SKM-1 (cell line): ENCODE measurements around the gene NTPCR.

ENCODE experiments used
- DNase-seq: peaks from one replicate; lab custom pipeline; 2025; ENCODE audit not compliant: unreplicated experiment; lab: John Stamatoyannopoulos, UW

The NTPCR gene

GRCh38 chr1:233005156-233005555 lies 54.7 kb downstream of the NTPCR start:
- DNase-seq, result no peak

DNA sequence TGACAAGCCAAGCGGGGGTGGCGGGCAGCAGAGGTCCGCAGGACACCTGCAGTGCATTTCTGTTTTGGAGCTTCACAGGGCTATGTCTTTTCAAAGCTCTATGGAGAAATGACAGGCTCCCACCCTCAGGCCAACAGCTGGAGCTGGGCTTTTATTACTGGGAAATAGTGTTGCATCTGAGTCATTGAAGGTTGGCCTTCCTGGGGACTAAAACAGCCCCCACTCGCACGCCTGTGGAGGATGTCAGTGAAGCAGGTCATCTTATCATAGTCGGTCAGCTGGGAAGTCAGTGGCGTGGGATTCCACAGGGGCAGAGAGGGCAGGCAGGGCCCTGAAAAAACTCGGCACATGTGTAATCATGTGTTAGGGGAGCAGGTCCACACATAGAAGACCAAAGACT lies 55.3 kb downstream of the NTPCR start:
- DNase-seq, result no peak

DNA sequence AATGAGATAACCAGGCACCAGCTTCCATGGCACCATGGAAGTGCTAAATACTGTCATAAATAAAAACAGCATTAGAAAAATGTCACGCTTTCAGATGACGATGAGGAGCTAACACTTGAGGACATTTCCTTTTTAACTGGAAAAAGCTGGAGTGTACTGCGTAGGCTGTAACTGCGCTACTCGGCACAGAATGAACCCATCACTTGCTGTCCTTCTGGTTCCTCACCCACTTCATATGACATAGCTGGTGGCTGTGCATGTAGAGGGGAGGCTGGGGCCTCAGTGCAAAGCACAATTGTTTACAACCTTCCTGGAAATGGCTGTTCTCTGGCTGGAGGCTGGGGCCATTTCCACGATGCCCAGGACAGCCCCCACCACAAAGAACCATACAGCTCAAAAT lies 55.7 kb downstream of the NTPCR start:
- no peak for DNase-seq

DNA sequence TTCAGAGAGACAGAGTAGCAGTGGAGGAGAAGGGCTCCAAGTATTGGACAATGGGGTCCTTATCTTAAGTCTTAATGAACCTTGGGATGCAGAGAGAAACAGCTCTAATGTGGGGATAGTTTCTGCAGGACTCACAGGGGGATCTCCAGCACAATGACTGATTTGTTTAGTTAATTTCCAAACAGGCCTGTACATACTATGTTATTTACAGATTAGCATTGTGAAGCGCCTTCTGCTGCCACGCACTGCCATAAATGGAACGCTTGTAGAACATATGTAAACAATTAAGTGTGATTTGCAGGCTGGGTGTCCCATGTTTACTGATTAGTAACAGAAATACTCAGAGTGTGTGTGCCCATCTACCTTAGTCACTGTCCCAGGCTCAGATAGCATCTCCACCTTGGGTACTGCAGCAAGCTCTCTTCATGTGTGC lies 56.1 kb downstream of the NTPCR start:
- no peak for DNase-seq

DNA sequence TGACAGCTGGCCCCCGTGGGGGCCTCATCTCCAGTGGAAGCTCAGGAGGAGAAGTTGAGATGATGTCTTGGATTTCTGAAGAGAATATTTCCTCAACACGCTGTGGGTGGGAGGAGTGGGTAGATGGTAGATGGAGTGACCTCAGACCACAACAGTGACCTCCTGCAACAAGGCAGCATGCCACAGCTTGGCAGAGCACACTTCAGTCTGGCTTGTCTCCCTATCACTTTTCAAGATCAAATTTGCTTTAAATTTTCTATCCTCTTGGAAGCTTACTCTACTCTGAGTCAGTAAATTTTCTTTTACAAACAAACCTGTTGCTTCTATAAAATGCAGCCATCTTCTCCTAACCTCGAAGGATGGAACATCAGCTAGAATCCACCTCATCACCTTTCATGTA lies 59.7 kb downstream of the NTPCR start:
- DNase-seq, result no peak

DNA sequence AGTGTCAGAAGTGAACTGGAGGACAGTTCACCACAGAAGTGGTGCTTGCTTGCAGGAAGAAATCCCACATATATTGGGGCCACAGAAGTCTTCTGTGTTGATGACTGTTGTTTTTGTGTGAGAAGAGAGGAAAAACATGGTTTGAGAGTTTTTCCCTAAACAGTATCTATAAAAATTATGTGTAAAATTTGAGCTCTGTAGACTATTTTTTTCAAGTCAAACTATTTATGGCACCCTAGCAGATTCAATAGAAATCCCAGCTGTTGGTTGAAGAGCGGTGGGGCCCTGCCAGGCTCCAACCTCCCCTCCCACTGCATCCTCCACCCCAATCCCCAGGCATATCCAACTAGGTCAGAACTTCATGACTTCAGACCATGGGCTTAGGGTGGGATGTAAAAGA lies 61.6 kb downstream of the NTPCR start:
- DNase-seq, result no peak

GRCh38 chr1:233015965-233016364 lies 65.6 kb downstream of the NTPCR start:
- DNase-seq, result no peak

GRCh38 chr1:233016798-233017197 lies 66.4 kb downstream of the NTPCR start:
- DNase-seq, result no peak

GRCh38 chr1:233019083-233019482 lies 68.7 kb downstream of the NTPCR start:
- DNase-seq, result no peak

DNA sequence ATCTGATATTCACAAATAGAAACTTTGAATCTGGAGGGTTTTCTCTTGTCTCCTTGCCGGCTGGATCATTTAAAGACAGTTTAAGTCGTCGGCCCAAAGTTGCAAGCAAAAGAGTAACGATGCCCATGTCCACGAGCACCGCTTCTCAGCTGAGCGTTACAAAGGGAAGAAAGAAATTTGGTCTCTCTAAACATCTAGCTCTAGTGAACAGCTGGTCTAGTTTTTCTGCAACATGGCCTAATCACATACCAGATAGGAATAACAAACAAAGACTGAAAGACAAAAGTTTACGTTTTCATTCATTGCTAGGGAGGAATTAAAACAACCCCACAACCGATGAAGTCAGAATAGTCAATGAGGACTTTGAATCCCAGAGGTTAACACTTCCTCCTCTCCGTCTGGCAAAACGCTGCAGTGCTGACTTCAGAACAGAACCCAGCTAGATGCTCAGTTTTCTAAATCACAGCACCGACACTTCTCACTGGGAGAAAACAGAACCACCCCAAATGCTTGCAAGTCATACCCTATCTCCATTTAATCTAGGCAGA lies 69.4 kb downstream of the NTPCR start:
- DNase-seq, result no peak

DNA sequence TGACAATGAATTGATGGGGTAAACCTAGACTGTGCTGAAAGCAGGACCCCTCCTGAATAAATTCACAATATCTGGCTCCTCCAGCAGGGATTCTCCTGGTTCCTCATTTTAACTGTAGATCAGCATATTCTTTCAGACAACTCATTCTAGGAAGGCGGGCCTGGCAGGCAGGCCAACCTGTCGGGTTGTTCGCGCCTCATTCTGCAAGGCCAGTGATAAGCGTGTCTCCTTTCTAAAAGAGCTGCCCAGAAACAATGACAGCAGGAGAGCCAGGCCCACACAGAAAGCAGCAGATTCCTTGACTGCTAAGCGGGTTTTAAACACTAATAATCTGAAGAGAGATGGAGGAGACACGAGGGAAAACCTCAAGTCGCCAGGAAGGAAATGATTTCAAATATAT lies 70.0 kb downstream of the NTPCR start:
- no peak for DNase-seq

DNA sequence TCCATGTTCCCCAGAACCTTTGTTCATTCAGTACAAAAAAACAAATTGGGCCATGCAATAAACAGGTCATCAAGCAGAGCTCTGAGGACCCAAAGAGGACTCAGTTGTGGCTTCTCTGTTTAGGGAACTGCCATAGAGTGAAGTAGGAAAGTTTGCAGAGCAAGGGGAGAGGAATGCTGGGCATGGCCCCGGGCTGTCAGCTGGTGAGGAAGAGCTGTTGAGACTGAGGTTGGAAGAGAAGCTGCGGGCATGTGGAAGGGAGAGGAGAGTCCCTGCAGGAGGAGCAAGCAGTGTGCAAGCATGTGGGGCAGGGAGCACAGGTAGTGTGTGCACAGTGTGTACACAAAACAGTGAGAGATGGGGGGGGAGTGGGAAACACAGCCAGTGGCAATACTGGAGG lies 71.8 kb downstream of the NTPCR start:
- no peak for DNase-seq

DNA sequence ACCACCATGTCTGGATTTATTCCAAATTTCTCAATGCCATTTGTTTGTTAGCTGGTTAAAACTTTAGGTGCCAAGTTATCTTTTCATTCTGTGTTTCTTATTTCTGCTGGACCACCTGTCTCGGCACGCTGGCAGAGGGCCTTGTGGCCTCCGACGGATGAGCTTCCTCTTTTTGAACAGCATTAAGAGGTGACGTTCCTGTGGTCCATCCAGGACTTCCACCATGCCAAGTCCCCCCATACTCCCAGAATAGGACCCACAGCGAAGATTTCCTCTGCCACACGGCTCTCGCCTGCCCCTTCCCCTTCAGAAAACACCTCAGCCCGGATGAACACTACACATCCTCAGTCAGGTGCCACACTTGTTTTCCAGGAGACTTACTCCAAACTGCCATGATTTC lies 73.8 kb downstream of the NTPCR start:
- no peak for DNase-seq

DNA sequence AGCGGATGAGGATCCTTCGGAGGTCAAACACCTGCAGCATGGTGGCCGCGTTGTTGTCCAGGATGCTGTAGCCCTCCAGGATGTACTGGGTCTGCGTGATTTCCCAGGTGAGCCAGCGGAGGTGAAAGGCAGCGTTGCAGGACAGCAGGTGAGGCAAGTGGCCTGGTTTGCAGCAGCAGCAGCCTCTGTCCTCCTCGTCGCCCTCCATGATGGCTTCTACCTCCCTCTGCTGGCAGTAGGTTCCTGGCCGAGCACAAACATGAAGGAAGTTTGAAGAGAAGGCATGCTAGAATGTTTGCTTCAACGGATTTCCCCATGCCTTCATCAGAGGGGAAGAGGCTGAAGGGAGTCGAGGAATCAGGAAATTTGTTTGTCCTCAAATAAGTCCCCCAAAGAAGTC lies 74.7 kb downstream of the NTPCR start:
- no peak for DNase-seq

- DNase-seq, result no peak
Observed at GRCh38 chr1:233025567-233025966, 75.2 kb downstream of the NTPCR start.

- DNase-seq, result no peak
Observed at GRCh38 chr1:233027046-233027445, 76.6 kb downstream of the NTPCR start.

- DNase-seq, result no peak
Observed at GRCh38 chr1:233031521-233031920, 81.1 kb downstream of the NTPCR start.

DNA sequence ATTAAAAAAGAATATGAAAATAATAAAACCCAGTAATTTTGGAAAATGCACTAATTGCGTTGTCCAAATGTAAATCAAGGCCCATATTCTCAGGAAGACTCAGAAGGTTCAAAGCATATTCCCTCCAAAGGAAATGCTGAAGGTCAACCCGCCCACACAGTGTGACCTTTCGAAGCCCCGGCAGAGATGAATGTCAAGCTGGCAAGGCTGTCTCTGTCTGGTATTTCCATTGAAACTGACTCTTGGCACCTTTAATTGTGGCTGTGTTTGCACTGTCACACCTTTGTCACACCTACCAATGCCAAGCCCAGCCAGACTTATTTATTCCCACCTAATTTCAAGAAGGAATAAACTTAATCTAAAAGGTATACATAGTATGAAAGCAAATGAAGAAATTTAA lies 82.5 kb downstream of the NTPCR start:
- DNase-seq, result no peak

- DNase-seq, result no peak
Observed at GRCh38 chr1:233033361-233033760, 83.0 kb downstream of the NTPCR start.
